H9 (cell line): ENCODE measurements around the gene ABCB6. TPM values are rescaled to one million over a fixed set of nuclear protein-coding genes. Genes with fewer than 3 reads are reported as not detected.

Source experiments
- DNase-seq: peaks from one replicate; pipeline ENCODE4 v3.0.0-alpha.2; 2017
- H2AFZ ChIP-seq: one replicate; pipeline ENCODE4 v1.6.1; 2013; ENCODE audit warnings: mild to moderate bottlenecking, low read length, control low read depth, moderate library complexity
- H2AK5ac ChIP-seq: 2 replicates; pipeline ENCODE4 v1.6.1; 2013; ENCODE audit warnings: low read length, control low read depth, mixed read lengths; ENCODE audit not compliant: insufficient read length
- H2BK120ac ChIP-seq: one replicate; pipeline ENCODE4 v1.6.1; 2013; ENCODE audit warnings: low read depth, mild to moderate bottlenecking, low read length, control low read depth, inconsistent platforms; ENCODE audit not compliant: poor library complexity, severe bottlenecking
- H2BK12ac ChIP-seq: 2 replicates; pipeline ENCODE4 v1.6.1; 2013; ENCODE audit warnings: low read length, control low read depth, mixed read lengths, low read depth; ENCODE audit not compliant: insufficient read length
- H2BK15ac ChIP-seq: 2 replicates; pipeline ENCODE4 v1.6.1; 2013; ENCODE audit warnings: low read depth, low read length, control low read depth
- H2BK20ac ChIP-seq: one replicate; pipeline ENCODE4 v1.6.1; 2013; ENCODE audit warnings: low read depth, mild to moderate bottlenecking, low read length, control low read depth, inconsistent platforms; ENCODE audit not compliant: poor library complexity, severe bottlenecking
- H2BK5ac ChIP-seq: 2 replicates; pipeline ENCODE4 v1.6.1; 2013; ENCODE audit warnings: low read length, control low read depth, mixed read lengths; ENCODE audit not compliant: insufficient read length
- H3K14ac ChIP-seq: 2 replicates; pipeline ENCODE4 v1.6.1; 2013; ENCODE audit warnings: low read length, control low read depth; ENCODE audit not compliant: insufficient read depth
- H3K18ac ChIP-seq: 2 replicates; pipeline ENCODE4 v1.6.1; 2013; ENCODE audit warnings: low read depth, mild to moderate bottlenecking, mixed read lengths, low read length, control low read depth; ENCODE audit not compliant: insufficient read length
- H3K23ac ChIP-seq: 2 replicates; pipeline ENCODE4 v1.6.1; 2013; ENCODE audit warnings: low read length, control low read depth, mixed read lengths, low read depth; ENCODE audit not compliant: insufficient read length
- H3K23me2 ChIP-seq: 2 replicates; pipeline ENCODE4 v1.6.1; 2013; ENCODE audit warnings: low read depth, mild to moderate bottlenecking, mixed read lengths, low read length, control low read depth; ENCODE audit not compliant: insufficient read length, poor library complexity, severe bottlenecking
- H3K27ac ChIP-seq: 2 replicates; pipeline ENCODE4 v1.5.1; 2013; ENCODE audit warnings: low read length, control low read depth, mixed read lengths, low read depth; ENCODE audit not compliant: insufficient read length
- H3K27me3 ChIP-seq: 2 replicates; pipeline ENCODE4 v1.6.1; 2013; ENCODE audit warnings: low read length, control low read depth, inconsistent platforms; ENCODE audit not compliant: insufficient read depth
- H3K4ac ChIP-seq: 2 replicates; pipeline ENCODE4 v1.6.1; 2013; ENCODE audit warnings: low read depth, mild to moderate bottlenecking, control low read depth, inconsistent platforms, low read length, moderate library complexity
- H3K4me1 ChIP-seq: 2 replicates; pipeline ENCODE4 v1.6.1; 2013; ENCODE audit warnings: low read length, control low read depth, inconsistent platforms; ENCODE audit not compliant: insufficient read depth
- H3K4me2 ChIP-seq: 2 replicates; pipeline ENCODE4 v1.6.1; 2013; ENCODE audit warnings: low read length, control low read depth, mixed read lengths; ENCODE audit not compliant: insufficient read length, insufficient read depth
- H3K56ac ChIP-seq: 2 replicates; pipeline ENCODE4 v1.6.1; 2013; ENCODE audit warnings: low read depth, mild to moderate bottlenecking, mixed read lengths, low read length, control low read depth; ENCODE audit not compliant: insufficient read length
- H3K79me1 ChIP-seq: 2 replicates; pipeline ENCODE4 v1.6.1; 2013; ENCODE audit warnings: low read depth, mild to moderate bottlenecking, moderate library complexity, low read length, control low read depth, inconsistent platforms; ENCODE audit not compliant: insufficient read depth, poor library complexity, severe bottlenecking
- H3K79me2 ChIP-seq: 2 replicates; pipeline ENCODE4 v1.6.1; 2013; ENCODE audit warnings: low read length, control low read depth, inconsistent platforms; ENCODE audit not compliant: insufficient read depth
- H3K9ac ChIP-seq: 2 replicates; pipeline ENCODE4 v1.6.1; 2013; ENCODE audit warnings: low read length, control low read depth, mixed read lengths; ENCODE audit not compliant: insufficient read length; ENCODE audit errors: extremely low read depth
- H3K9me3 ChIP-seq: one replicate; pipeline ENCODE4 v1.6.1; 2013; ENCODE audit warnings: low read depth, low read length, inconsistent platforms; ENCODE audit not compliant: control insufficient read depth
- H3T11ph ChIP-seq: one replicate; pipeline ENCODE4 v1.6.1; 2013; ENCODE audit warnings: mild to moderate bottlenecking, low read length, control low read depth, inconsistent platforms
- H4K20me1 ChIP-seq: one replicate; pipeline ENCODE4 v1.6.1; 2013; ENCODE audit not compliant: control insufficient read depth, insufficient read length, insufficient read depth
- H4K5ac ChIP-seq: 2 replicates; pipeline ENCODE4 v1.6.1; 2013; ENCODE audit warnings: low read depth, mild to moderate bottlenecking, mixed read lengths, low read length, control low read depth; ENCODE audit not compliant: insufficient read length
- H4K8ac ChIP-seq: replicated peaks from 2 replicates; pipeline ENCODE4 v1.6.1; 2013; ENCODE audit warnings: low read length, control low read depth, mixed read lengths, low read depth; ENCODE audit not compliant: insufficient read length
- H4K91ac ChIP-seq: 2 replicates; pipeline ENCODE4 v1.6.1; 2013; ENCODE audit warnings: low read depth, mild to moderate bottlenecking, moderate library complexity, mixed read lengths, low read length, control low read depth; ENCODE audit not compliant: insufficient read length
- H3K27ac Mint-ChIP-seq, 3 experiments: 2 replicates in 2 of 3; 3 replicates in 1 of 3; pipeline ENCODE4 v1.8.0; 2020 to 2021; ENCODE audit warnings: mixed read lengths in 3 of 3, mild to moderate bottlenecking in 1 of 3, moderate library complexity in 1 of 3
- H3K27me3 Mint-ChIP-seq: 2 replicates; pipeline ENCODE4 v1.8.0; 2021; ENCODE audit warnings: low read depth, mild to moderate bottlenecking, moderate library complexity, mixed read lengths
- H3K36me3 Mint-ChIP-seq, 3 experiments: 2 replicates in 2 of 3; 3 replicates in 1 of 3; pipeline ENCODE4 v1.8.0; 2020 to 2021; ENCODE audit warnings: low read depth in 3 of 3, mixed read lengths in 3 of 3; ENCODE audit not compliant: insufficient read depth in 1 of 3
- H3K4me1 Mint-ChIP-seq, 2 experiments: 2 replicates each; pipeline ENCODE4 v1.8.0; 2020; ENCODE audit warnings: mixed read lengths in 2 of 2
- H3K4me3 Mint-ChIP-seq, 2 experiments: 2 replicates in 1 of 2; 3 replicates in 1 of 2; pipeline ENCODE4 v1.8.0; 2020 to 2021; ENCODE audit warnings: mild to moderate bottlenecking in 2 of 2, mixed read lengths in 2 of 2, moderate library complexity in 1 of 2
- H3K9me3 Mint-ChIP-seq, 2 experiments: 2 replicates in 1 of 2; 3 replicates in 1 of 2; pipeline ENCODE4 v1.8.0; 2020; ENCODE audit warnings: mild to moderate bottlenecking in 2 of 2, mixed read lengths in 2 of 2, moderate library complexity in 1 of 2
- WGBS: extraction: QIAGEN DNeasy Blood & Tissue Kit; methylation state at CpG from one replicate; pipeline ENCODE4 v1.1.7; 2013; ENCODE audit warnings: missing lambda C conversion rate, low lambda C conversion rate, mixed read lengths; ENCODE audit not compliant: insufficient read length; ENCODE audit errors: extremely low coverage; 5-methylcytosine and 5-hydroxymethylcytosine counted together
- total RNA-seq: library from RNA; stranded (reverse); gene quantifications from 2 replicates; pipeline ENCODE4 v1.2.1, GENCODE V29; 2021
- TF ChIP-seq, protein P1 (sequence below): fragments of 200-600 bp; sonication (generic); conservative IDR thresholded peaks from 3 replicates; pipeline ENCODE4 v1.8.0; 2021; ENCODE audit warnings: antibody characterized with exemption, mild to moderate bottlenecking

The ABCB6 gene
- total RNA-seq, 1 experiment from 2014 or later, result 46.4 TPM

DNA sequence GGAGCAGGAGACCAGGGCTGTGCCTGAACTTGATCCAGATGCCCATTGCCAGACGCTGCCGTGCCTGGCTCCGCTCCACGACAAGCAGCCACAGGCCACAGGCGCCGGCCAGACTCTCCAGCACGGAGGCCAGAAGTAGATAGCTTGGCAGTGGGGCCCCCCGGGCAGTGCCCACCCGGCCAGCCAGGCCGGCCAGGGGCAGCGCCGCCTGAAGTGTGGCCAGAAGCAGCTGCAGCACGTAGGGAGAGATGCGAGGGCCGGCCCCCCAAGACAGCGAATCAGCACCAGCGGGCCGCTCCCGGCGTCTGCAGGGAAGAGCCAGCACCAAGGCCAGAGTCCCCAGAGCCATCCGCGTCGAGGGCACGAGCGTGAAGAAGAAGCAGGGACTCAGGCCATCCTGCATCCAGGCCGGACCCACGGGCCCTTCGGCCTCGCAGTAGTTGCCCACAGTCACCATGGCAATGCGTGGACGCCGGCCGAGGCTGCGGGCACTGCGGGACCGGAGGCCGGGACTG lies 484 bp downstream of the ABCB6 start:
- Histone ChIP-seq H3K27me3 (no peaks in the 10 kb centered on the region), H4K5ac (no peak overlapping the region), H3K4me1 (no peaks in the 10 kb centered on the region), H2BK12ac (no peak overlapping the region), H2AFZ (no peak overlapping the region), H4K20me1 (no peaks in the 10 kb centered on the region), H2AK5ac (no peak overlapping the region), H2BK120ac (no peak overlapping the region), H2BK20ac (no peak overlapping the region), H3K23ac (no peak overlapping the region), H3K9me3 (no peaks in the 10 kb centered on the region), H3K23me2 (peaks cover 7% of the 10 kb centered on the region), H3K79me1 (no peaks in the 10 kb centered on the region), H3K79me2 (no peaks in the 10 kb centered on the region), H3K27ac (no peak overlapping the region), H4K91ac (no peak overlapping the region), H3K9ac (peak overlapping the region; percentile 72), H3K4ac (no peak overlapping the region), H2BK15ac (no peak overlapping the region), H3T11ph (no peak overlapping the region), H4K8ac (no peak overlapping the region), H3K18ac (peak overlapping the region; percentile 29), H3K4me2 (peak overlapping the region; percentile 75), H2BK5ac (no peak overlapping the region), H3K56ac (no peak overlapping the region), H3K14ac (no peak overlapping the region)
- Mint-ChIP-seq H3K27ac (peak overlapping the region; percentile 66 to 97 (median 79); a peak in 4 of 7 replicates), H3K36me3 (peaks cover 23 to 59% (median 53%) of the 10 kb centered on the region in 3 experiments), H3K27me3 (peaks cover 3% of the 10 kb centered on the region; the same call in 1 of the 2 replicates), H3K9me3 (no peaks in the 10 kb centered on the region), H3K4me1 (peaks cover 19 to 23% of the 10 kb centered on the region in 2 experiments), H3K4me3 (peak overlapping the region; percentile 85 to 91)
- peak; percentile 84 for DNase-seq
- no CpG with 5 or more reads among the region's 37 CpGs for WGBS
- TF ChIP-seq, protein P1, sequence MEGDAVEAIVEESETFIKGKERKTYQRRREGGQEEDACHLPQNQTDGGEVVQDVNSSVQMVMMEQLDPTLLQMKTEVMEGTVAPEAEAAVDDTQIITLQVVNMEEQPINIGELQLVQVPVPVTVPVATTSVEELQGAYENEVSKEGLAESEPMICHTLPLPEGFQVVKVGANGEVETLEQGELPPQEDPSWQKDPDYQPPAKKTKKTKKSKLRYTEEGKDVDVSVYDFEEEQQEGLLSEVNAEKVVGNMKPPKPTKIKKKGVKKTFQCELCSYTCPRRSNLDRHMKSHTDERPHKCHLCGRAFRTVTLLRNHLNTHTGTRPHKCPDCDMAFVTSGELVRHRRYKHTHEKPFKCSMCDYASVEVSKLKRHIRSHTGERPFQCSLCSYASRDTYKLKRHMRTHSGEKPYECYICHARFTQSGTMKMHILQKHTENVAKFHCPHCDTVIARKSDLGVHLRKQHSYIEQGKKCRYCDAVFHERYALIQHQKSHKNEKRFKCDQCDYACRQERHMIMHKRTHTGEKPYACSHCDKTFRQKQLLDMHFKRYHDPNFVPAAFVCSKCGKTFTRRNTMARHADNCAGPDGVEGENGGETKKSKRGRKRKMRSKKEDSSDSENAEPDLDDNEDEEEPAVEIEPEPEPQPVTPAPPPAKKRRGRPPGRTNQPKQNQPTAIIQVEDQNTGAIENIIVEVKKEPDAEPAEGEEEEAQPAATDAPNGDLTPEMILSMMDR, result no peak
